ENCODE results near the gene KIAA1671.
"Not testable (repeated sequence)": the region's sequence is repeated elsewhere in the genome, so short reads cannot be mapped to it uniquely, and the experiment has no call there.

Gene KIAA1671

GRCh38 chr22:25238058-25238457, 285.5 kb downstream of the KIAA1671 start:
- not testable (repeated sequence) for DNase-seq (ENCODE audit: low read depth)
